Keratinocyte (primary cell): ENCODE results near the gene PIGL. TPM values are rescaled to one million over a fixed set of nuclear protein-coding genes. Genes with fewer than 3 reads are reported as not detected.

ENCODE experiments used
- DNase-seq: peaks from one replicate; pipeline ENCODE4 v3.0.0-alpha.2; 2011; ENCODE audit warnings: low read depth, missing footprints, low spot score
- FAIRE-seq: peaks from 2 replicates; lab custom pipeline; 2011; peaks lifted over from hg19 to GRCh38; lab: Jason Lieb, UNC
- H2AFZ ChIP-seq: 2 replicates; pipeline ENCODE4 v1.6.0; 2012; ENCODE audit warnings: low read length, control low read depth, inconsistent platforms; ENCODE audit not compliant: control insufficient read depth
- H3K27ac ChIP-seq: 2 replicates; pipeline ENCODE4 v1.5.1; 2011; ENCODE audit warnings: low read length; ENCODE audit not compliant: control insufficient read depth, insufficient read depth
- H3K27me3 ChIP-seq: 3 replicates; pipeline ENCODE4 v1.6.0; 2011; ENCODE audit warnings: low read length; ENCODE audit not compliant: control insufficient read depth, insufficient read depth; ENCODE audit errors: extremely low read depth
- H3K36me3 ChIP-seq, 2 experiments: 2 replicates in 1 of 2; 3 replicates in 1 of 2; pipeline ENCODE4 v1.5.1; 2011; ENCODE audit warnings: low read length in 2 of 2, mild to moderate bottlenecking in 1 of 2; ENCODE audit not compliant: control insufficient read depth in 2 of 2, insufficient read depth in 2 of 2; ENCODE audit errors: extremely low read depth in 1 of 2
- H3K4me1 ChIP-seq: 3 replicates; pipeline ENCODE4 v1.5.1; 2011; ENCODE audit warnings: low read length; ENCODE audit not compliant: control insufficient read depth, insufficient read depth; ENCODE audit errors: extremely low read depth
- H3K4me2 ChIP-seq: 3 replicates; pipeline ENCODE4 v1.6.0; 2011; ENCODE audit warnings: low read depth, low read length; ENCODE audit not compliant: control insufficient read depth, insufficient read depth; ENCODE audit errors: extremely low read depth
- H3K4me3 ChIP-seq, 3 experiments: fragments of 200-600 bp in 1 of 3; sonication (generic) in 1 of 3; 2 replicates in 2 of 3; 3 replicates in 1 of 3; pipeline ENCODE4 v1.5.1; 2011 to 2016; ENCODE audit warnings: low read length in 3 of 3, mild to moderate bottlenecking in 3 of 3, control low read depth in 2 of 3, inconsistent platforms in 1 of 3, low read depth in 1 of 3, mixed read lengths in 1 of 3, mixed run types in 1 of 3, moderate library complexity in 1 of 3; ENCODE audit not compliant: control insufficient read depth in 2 of 3, insufficient read depth in 2 of 3; ENCODE audit errors: extremely low read depth in 1 of 3
- H3K79me2 ChIP-seq: 2 replicates; pipeline ENCODE4 v1.6.0; 2012; ENCODE audit warnings: low read length; ENCODE audit not compliant: control insufficient read depth, insufficient read depth
- H3K9ac ChIP-seq: 3 replicates; pipeline ENCODE4 v1.6.0; 2011; ENCODE audit warnings: low read length; ENCODE audit not compliant: control insufficient read depth, insufficient read depth; ENCODE audit errors: extremely low read depth
- H3K9me1 ChIP-seq: 3 replicates; pipeline ENCODE4 v1.6.0; 2011; ENCODE audit warnings: low read length; ENCODE audit not compliant: control insufficient read depth, insufficient read depth; ENCODE audit errors: extremely low read depth
- H3K9me3 ChIP-seq: 2 replicates; pipeline ENCODE4 v1.5.1; 2012; ENCODE audit warnings: low read depth, low read length; ENCODE audit not compliant: control insufficient read depth
- H4K20me1 ChIP-seq: 3 replicates; pipeline ENCODE4 v1.6.0; 2011; ENCODE audit warnings: low read length; ENCODE audit not compliant: control insufficient read depth, insufficient read depth; ENCODE audit errors: extremely low read depth
- CTCF ChIP-seq, 3 experiments: IDR thresholded peaks in 1 of 3; conservative IDR thresholded peaks in 1 of 3; optimal IDR thresholded peaks in 1 of 3; 2 replicates in 2 of 3; 3 replicates in 1 of 3; pipeline versions ENCODE3 to v1.5.1; 2011; ENCODE audit warnings: low read length in 3 of 3, mild to moderate bottlenecking in 3 of 3, moderate library complexity in 2 of 3, control low read depth in 1 of 3, inconsistent platforms in 1 of 3; ENCODE audit not compliant: insufficient read depth in 2 of 3; ENCODE audit errors: extremely low read depth in 1 of 3
- EZH2 ChIP-seq: IDR thresholded peaks from one replicate; pipeline ENCODE4 v1.6.1; 2012; ENCODE audit warnings: inconsistent platforms, mild to moderate bottlenecking, low read length, moderate library complexity
- dilution Hi-C: fragments of 300-500 bp; cut with MboI; formaldehyde crosslinking; loops from one replicate; pipeline ENCODE4 v1.7.0; 2020; ENCODE audit warnings: low sequenced_read_pairs; ENCODE audit not compliant: extremely low pct_ligation_motif_present
- polyA plus RNA-seq, 5 experiments: library from polyadenylated mRNA; depleted of rRNA in 3 of 5; stranded (reverse) in 3 of 5; stranded (forward) in 1 of 5; unstranded in 1 of 5; fragments of >200 nt; gene quantifications; 1 replicate in 1 of 5; 2 replicates in 3 of 5; 3 replicates in 1 of 5; pipeline versions ENCODE4 v1.2.1 to v1.2.3, GENCODE V29; 2011 to 2012; ENCODE audit warnings: missing spikeins in 2 of 5, low read depth in 1 of 5, low replicate concordance in 1 of 5

Gene PIGL
- polyA plus RNA-seq, 1 donor (not counting 4 experiments of a cell fraction or from before 2014, with no cell fraction given), result 21.5 TPM

- H3K27me3 ChIP-seq, result no peaks in the 10 kb centered on the region
- peaks cover 2 to 8% of the 10 kb centered on the region in 2 experiments for H3K36me3 ChIP-seq
- no peak overlapping the region for H2AFZ ChIP-seq
- no peaks in the 10 kb centered on the region for H4K20me1 ChIP-seq
- no peak for FAIRE-seq
- H3K9ac ChIP-seq, result no peak overlapping the region
- DNase-seq, result no peak
- no peak overlapping the region for H3K4me2 ChIP-seq
- H3K4me1 ChIP-seq, result no peaks in the 10 kb centered on the region
- TF ChIP-seq CTCF (optimal IDR thresholded peaks at IDR 0.05 in 1 of 3, IDR thresholded peaks at IDR 0.05 in 1 of 3, conservative IDR thresholded peaks at IDR 0.05 in 1 of 3; ENCODE audit: extremely low read depth in 1 of 3, insufficient read depth in 2 of 3, low read length in 3 of 3) (no peak), EZH2 (no peak)
- H3K9me3 ChIP-seq, result no peaks in the 10 kb centered on the region
- H3K4me3 ChIP-seq, result no peak overlapping the region
- dilution Hi-C loops, result no loop called here
- no peaks in the 10 kb centered on the region for H3K9me1 ChIP-seq
- no peaks in the 10 kb centered on the region for H3K79me2 ChIP-seq
- H3K27ac ChIP-seq, result no peak overlapping the region
These were observed 121.4 kb downstream of the PIGL start for GRCh38 chr17:16338391-16338790.

- FAIRE-seq, result no peak
- no peak for DNase-seq
- H3K27ac ChIP-seq, result no peak overlapping the region
- H3K4me3 ChIP-seq, result no peak overlapping the region
- TF ChIP-seq CTCF (optimal IDR thresholded peaks at IDR 0.05 in 1 of 3, IDR thresholded peaks at IDR 0.05 in 1 of 3, conservative IDR thresholded peaks at IDR 0.05 in 1 of 3; ENCODE audit: extremely low read depth in 1 of 3, insufficient read depth in 2 of 3, low read length in 3 of 3), result no peak
- dilution Hi-C loops, result no loop called here
- no peaks in the 10 kb centered on the region for H3K79me2 ChIP-seq
- no peaks in the 10 kb centered on the region for H3K9me3 ChIP-seq
- H3K9me1 ChIP-seq, result no peaks in the 10 kb centered on the region
- H3K9ac ChIP-seq, result no peak overlapping the region
- no peaks in the 10 kb centered on the region for H4K20me1 ChIP-seq
- H2AFZ ChIP-seq, result no peak overlapping the region
- H3K4me2 ChIP-seq, result no peak overlapping the region
- no peaks in the 10 kb centered on the region for H3K27me3 ChIP-seq
- no peaks in the 10 kb centered on the region for H3K4me1 ChIP-seq
- peaks cover 2 to 8% of the 10 kb centered on the region in 2 experiments for H3K36me3 ChIP-seq
These were observed 122.4 kb downstream of the PIGL start for GRCh38 chr17:16339402-16339801.
